Fibroblast of the aortic adventitia (primary cell): ENCODE results near the gene SLITRK1. TPM values are rescaled to one million over a fixed set of nuclear protein-coding genes. Genes with fewer than 3 reads are reported as not detected.

Experiments
- DNase-seq: peaks from one replicate; pipeline ENCODE4 v3.0.0-alpha.2; 2010; ENCODE audit warnings: low read depth
- H3K4me3 ChIP-seq: 2 replicates; pipeline ENCODE4 v1.5.1; 2011; ENCODE audit warnings: low read depth, mild to moderate bottlenecking, control low read depth, low read length, moderate library complexity
- total RNA-seq: library from RNA; depleted of rRNA; stranded (reverse); fragments of >200 nt; gene quantifications from 2 replicates; pipeline ENCODE4 v1.2.3, GENCODE V29; 2012; ENCODE audit warnings: low replicate concordance
- TF ChIP-seq, protein P1 (sequence below): IDR thresholded peaks from 2 replicates; pipeline ENCODE4 v1.5.1; 2011; ENCODE audit warnings: mild to moderate bottlenecking, low read length, control low read depth, inconsistent platforms; ENCODE audit not compliant: insufficient read depth

SLITRK1 gene, protein sequence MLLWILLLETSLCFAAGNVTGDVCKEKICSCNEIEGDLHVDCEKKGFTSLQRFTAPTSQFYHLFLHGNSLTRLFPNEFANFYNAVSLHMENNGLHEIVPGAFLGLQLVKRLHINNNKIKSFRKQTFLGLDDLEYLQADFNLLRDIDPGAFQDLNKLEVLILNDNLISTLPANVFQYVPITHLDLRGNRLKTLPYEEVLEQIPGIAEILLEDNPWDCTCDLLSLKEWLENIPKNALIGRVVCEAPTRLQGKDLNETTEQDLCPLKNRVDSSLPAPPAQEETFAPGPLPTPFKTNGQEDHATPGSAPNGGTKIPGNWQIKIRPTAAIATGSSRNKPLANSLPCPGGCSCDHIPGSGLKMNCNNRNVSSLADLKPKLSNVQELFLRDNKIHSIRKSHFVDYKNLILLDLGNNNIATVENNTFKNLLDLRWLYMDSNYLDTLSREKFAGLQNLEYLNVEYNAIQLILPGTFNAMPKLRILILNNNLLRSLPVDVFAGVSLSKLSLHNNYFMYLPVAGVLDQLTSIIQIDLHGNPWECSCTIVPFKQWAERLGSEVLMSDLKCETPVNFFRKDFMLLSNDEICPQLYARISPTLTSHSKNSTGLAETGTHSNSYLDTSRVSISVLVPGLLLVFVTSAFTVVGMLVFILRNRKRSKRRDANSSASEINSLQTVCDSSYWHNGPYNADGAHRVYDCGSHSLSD
- total RNA-seq: 0.90 TPM in 1 of 2 replicates, not detected in the other

DNA sequence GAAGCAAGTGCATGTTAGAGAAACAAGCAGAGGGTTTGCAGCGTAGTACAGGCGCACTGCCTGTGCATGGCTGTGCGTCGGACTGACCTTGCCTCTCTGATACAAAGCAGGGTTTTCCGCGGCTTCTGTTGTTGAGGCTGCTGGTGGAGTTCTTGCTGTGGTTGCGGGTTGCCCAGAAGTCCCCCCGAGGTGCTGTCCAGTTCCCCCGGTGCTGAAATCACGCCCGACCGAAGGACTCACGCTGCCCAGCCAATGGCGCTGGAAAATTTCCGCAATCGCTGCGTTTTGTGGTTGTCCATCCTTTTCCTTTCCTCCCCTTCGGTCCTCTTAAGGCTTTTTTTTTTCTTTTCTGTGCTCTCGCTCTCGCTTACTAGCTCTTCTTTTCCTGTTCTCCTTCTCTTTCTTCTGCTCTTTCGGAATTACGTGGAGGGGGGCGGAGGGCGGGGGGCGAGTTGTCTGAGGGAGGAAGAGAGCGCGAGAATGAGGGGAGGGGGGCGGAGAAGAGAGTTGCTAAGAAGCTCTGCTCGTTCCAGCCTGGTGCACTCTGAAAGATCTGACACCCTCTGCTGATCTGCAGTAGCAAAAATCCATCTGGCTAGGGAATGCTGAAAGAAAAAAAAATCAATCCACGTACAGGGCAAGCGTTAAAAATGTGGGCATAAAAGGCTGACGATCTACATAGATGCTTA is at the start of gene SLITRK1:
SLITRK1 (minus strand) TSS at position 558 of the 689 bp plus-strand sequence. CDS start 967 bp downstream, outside the sequence.
- peak; percentile 63 for DNase-seq
- TF ChIP-seq, protein P1, sequence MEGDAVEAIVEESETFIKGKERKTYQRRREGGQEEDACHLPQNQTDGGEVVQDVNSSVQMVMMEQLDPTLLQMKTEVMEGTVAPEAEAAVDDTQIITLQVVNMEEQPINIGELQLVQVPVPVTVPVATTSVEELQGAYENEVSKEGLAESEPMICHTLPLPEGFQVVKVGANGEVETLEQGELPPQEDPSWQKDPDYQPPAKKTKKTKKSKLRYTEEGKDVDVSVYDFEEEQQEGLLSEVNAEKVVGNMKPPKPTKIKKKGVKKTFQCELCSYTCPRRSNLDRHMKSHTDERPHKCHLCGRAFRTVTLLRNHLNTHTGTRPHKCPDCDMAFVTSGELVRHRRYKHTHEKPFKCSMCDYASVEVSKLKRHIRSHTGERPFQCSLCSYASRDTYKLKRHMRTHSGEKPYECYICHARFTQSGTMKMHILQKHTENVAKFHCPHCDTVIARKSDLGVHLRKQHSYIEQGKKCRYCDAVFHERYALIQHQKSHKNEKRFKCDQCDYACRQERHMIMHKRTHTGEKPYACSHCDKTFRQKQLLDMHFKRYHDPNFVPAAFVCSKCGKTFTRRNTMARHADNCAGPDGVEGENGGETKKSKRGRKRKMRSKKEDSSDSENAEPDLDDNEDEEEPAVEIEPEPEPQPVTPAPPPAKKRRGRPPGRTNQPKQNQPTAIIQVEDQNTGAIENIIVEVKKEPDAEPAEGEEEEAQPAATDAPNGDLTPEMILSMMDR: no peak
- peak within 1 kb of the TSS; percentile 52 for H3K4me3 ChIP-seq

DNA sequence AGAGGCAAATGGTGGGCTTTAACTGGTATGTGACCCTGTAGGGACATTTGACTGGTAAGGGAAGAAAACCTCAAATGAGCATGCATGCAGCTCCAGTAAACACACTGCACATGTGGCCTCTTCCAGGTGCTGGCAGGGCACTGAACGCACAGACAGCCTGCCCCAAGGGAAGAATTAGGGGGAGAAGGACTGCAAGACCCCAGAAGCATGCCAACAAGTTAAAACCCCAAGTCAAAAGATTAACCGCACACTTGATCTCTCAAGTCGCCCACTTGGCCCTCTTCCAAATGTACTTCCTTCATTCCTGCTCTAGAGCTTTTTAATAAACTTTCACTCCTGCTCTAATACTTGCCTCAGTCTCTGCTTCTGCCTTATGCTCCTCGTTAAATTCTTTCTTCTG is 46.9 kb upstream of the SLITRK1 start:
- no peak overlapping the region for H3K4me3 ChIP-seq
- TF ChIP-seq, protein P1: no peak
- DNase-seq: no peak

DNA sequence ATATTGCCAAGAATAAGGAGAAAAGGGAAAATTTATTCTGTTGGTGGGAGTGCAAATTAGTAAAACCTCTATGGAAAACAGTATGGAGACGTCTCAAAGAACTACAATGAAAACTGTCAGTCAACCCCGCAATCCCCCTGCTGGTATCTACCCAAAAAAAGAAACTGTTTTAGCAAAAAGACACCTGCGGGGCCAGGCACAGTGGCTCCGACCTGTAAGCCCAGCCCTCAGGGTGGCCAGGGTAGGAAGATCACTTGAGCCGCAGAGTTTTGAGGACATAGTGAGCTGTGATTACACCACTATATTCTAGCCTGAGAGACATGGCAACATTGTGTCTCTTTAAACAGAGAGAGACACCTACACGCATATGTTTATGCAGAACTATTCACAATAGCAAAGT is 37.5 kb upstream of the SLITRK1 start:
- no peak for DNase-seq
- TF ChIP-seq, protein P1: no peak
- H3K4me3 ChIP-seq: no peak overlapping the region

DNA sequence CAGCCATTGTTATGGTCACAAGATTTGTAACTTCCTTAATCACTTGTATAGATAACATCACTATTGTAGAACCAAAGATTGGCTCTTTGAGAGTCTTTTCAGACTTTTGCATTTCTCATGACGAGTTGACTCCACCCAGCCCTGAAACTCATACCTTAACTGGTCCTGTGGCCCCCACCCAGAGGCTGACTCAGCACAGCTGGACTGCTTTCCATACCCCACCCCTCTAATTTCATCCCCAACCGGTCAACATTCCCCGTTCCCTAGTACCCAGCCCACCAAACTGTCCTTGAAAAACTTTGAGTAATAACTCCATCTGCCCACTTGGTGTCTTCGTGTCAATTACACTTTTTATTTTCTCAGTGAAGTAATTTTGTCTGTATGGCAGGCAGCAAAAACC is 32.1 kb upstream of the SLITRK1 start:
- no peak for DNase-seq
- no peak overlapping the region for H3K4me3 ChIP-seq
- TF ChIP-seq, protein P1: no peak

DNA sequence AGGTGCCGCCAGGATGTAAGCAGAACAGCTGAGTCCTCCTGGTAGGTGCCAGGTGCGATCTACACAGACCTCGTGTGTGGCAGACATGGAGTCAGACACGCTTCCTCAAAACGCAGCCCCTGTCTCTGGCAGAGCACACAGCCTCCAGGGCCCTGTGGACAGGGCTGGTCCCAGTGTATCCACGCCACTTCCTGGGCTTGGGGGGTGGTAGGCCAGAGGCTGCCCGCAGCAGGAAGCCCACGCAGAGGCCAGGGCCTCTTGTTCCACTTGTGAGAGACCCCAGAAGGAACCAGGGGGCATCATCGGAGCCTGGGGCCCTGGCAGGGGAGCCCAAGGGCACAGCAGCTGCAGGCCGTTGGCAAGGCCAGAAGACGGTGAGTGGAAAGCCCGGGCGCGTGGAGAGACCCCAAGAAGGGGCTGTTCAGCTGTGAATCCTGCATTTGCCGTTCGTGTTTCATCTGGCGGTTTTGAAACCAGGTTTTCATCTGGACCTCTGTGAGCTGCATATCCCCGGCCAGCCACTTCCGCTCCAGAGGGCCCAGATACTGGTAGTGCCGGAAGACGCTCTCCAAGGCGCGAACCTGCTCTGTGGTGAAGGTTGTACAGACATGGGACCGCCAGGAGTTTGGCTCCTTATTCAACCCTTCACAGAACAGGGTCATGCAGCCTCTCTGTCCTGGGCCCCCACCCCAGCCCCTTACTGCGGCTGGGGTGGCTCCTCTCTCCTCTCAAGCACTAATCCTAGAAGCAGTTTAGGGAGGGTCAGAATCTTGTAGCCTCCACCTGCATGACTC is 25.1 kb upstream of the SLITRK1 start:
- DNase-seq: no peak
- TF ChIP-seq, protein P1: no peak
- H3K4me3 ChIP-seq: no peak overlapping the region

DNA sequence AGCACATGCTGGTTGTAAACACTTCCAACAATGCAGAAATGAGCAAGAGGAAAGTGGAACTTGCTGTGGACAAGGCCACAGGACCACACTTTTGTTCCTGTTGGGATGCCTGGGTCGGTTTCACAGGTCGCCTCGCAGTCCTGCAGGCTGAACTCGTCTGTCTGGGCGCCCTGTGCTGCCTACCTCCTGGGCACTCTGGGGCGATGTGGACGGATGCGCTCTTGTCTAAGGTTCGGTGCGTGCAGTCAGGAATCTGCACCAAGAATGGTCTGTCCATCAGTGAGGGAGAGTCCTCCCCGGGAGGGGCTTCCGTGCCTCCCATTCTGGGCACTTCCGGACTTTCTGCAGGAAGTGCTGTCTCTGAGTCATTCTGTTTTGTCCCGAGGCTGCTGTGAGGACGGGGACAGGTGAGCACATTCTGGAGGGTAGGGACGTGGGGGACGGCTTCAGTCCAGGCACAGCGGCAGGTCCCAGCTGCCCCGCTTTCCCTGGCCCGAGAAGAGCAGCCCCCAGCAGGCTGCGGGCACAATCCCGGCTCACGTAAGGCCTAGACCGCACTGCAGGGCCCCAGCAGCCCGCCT is 24.1 kb upstream of the SLITRK1 start:
- no peak for DNase-seq
- H3K4me3 ChIP-seq: no peak overlapping the region
- TF ChIP-seq, protein P1: no peak
